GM20000 (cell line): ENCODE measurements around the gene PIAS1.

ENCODE experiments used
- DNase-seq: peaks from one replicate; pipeline ENCODE4 v3.0.0; 2012; ENCODE audit warnings: low spot score
- TF ChIP-seq, protein P1 (sequence below): IDR thresholded peaks from 2 replicates; pipeline ENCODE4 v1.5.1; 2012; ENCODE audit warnings: mild to moderate bottlenecking, control low read depth; ENCODE audit errors: extremely low read depth, missing control alignments

PIAS1 gene

DNA sequence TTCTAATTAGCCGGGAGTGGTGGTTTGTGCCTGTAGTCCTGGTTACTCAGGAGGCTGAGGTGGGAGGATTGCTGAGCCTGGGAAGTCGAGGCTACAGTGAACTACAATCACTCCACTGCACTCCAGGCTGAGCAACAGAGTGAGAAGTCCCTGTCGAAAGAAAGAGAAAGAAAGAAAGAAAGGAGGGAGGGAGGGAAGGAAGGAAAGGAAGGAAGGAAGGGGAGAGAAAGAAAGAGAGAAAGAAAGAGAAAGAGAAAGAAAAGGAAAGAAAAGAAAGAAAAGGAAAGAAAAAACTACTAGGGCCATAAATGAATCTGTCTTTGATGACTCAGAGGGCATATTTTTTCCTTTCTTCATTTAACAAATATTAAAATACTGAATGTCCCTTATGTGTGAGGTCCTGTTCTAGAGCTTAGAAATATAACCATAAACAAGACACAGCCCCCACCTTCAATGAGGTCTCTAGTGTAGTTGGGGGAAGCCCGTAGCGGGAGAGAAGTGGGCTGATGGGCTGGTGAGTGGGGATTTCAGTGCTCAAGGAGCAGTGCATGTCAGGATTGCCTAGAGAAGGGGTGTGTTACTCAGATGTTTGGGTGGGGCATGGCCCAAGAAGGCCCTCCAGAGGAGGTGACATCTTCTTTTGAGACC, 35.2 kb upstream of the PIAS1 start:
- no peak for DNase-seq
- TF ChIP-seq, protein P1, sequence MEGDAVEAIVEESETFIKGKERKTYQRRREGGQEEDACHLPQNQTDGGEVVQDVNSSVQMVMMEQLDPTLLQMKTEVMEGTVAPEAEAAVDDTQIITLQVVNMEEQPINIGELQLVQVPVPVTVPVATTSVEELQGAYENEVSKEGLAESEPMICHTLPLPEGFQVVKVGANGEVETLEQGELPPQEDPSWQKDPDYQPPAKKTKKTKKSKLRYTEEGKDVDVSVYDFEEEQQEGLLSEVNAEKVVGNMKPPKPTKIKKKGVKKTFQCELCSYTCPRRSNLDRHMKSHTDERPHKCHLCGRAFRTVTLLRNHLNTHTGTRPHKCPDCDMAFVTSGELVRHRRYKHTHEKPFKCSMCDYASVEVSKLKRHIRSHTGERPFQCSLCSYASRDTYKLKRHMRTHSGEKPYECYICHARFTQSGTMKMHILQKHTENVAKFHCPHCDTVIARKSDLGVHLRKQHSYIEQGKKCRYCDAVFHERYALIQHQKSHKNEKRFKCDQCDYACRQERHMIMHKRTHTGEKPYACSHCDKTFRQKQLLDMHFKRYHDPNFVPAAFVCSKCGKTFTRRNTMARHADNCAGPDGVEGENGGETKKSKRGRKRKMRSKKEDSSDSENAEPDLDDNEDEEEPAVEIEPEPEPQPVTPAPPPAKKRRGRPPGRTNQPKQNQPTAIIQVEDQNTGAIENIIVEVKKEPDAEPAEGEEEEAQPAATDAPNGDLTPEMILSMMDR: no peak

DNA sequence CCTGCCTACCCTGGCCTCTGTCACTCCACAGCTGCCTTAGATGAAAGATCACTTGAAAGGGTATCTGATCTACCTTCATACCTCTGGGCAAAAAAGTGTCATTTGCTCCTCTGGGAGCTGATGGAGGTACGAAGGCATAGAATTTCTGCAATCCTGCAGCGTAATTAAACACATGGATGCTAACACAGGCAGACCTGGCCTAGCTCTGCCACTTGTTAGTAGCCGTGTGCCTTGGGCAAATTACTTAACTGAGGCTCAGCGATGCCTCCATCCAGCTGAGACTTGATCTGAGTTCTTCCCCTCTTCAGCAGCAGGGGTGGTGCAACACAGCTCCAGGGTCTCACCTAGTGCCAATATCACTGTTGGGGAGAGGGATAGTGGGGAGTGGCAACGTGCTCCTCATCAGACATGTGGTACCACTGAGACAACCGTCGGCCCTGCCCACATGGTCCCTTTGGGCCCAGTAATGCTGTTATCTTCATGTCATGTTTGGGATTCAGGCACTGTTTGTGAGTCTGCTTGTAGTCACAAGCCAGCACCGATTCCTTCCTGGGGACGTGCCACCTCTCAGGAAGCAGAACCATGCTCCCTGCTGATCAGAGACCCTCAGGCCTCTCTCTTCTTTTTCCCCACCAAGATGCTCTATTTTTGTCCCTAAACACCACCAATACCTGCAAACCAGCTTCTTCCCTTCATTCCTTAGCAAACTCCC, 34.1 kb upstream of the PIAS1 start:
- TF ChIP-seq, protein P1: no peak
- no peak for DNase-seq

DNA sequence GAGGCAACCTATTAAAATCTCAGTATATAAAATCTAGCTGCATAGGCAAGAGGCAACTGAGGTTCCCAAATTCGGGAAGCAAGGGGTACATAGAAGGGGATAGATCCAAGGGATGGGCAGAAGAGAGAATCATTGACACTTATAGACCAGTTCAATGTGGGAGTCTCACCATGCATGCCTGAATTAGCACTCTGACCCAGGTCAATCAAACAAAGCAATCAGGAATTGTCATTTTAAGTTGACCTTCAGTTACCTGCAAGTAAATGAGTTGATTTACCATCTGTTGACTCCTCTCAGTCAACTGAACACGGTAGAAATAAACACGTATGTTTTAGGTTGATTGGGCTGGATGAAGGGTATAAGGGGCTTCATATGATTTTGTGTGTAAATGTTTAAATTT, 33.4 kb upstream of the PIAS1 start:
- no peak for DNase-seq

DNA sequence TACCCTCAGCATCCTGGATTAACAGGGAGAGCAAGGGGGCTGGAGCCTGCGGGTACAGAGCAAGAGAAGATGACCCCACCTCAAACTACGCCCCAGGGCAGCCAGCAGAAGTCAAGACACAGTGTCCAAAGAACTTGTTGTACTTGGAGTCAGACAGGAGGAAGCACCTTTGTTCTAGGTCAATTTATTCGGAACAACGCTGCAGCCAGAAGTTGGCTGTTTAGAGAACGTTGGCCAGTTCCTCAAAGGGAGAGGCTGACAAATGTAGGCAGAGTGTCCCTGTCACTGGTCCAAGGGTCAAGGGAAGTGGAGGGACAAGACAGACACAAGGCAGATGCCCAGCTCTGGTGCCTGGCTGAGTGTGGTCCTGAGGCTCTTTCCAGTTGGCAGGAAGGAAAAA, 32.1 kb upstream of the PIAS1 start:
- TF ChIP-seq, protein P1: no peak
- no peak for DNase-seq

More for the DNA sequence above, 33.4 kb upstream of the PIAS1 start:
- TF ChIP-seq, protein P1: no peak

DNA sequence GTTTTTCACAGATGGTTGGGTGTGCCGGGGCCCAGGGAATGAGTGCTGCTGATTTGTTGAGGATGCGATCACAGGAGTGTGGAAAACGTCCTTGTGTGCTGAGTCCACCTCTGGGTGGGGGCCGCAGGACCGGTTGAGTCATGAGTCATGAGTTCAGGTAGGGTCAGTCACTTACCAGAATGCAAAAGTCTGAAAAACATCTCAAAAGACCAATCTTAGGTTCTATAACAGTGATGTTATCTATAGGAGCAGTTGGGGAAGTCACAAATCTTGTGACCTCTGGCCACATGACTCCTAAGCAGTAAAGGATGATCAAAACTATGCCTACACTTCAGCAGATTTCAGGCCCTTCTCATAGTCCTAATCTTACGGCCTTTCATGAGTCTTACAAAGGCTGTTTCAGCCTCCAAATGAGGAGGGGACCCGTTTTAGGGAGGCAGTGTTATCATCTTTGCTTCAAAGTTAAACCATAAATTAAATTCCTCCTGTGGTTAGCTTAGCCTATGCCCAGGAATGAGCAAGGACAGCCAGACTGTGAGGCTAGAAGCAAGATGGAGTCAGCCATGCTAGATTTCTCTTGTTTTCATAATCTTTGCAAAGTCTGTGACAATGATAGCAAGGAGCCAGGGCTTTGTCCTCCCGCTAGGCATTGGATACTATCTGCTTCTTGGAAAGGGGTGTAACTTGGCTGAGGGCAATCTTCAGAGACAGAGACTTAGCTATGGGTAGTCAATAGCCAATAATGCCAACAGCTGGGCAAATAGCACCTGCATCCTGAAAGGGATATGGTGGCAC, 30.6 kb upstream of the PIAS1 start:
- TF ChIP-seq, protein P1: no peak
- DNase-seq: no peak

DNA sequence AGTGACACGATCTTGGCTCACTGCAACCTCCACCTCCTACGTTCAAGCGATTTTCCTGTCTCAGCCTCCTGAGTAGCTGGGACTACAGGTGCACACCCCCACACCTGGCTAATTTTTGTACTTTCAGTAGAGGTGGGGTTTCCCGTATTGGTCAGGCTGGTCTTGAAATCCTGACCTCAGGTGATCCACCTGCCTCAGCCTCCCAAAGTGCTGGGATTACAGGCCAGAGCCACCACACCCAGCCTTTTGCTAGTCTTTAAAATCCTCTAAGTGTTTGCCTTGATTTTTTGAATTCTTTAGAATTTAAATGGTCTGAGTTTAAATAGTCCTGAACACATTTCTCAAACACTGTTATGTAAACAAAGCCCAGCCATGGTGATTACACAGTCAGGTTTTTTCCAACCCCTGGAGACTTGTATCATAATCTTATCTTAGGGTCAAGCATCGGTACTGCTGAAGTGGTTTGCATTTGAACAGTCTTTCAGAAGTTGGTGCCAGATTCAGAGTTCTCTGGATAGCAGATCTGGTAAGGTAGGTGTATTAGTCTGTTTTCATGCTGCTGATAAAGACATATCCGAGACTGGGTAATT, 28.2 kb upstream of the PIAS1 start:
- DNase-seq: no peak
- TF ChIP-seq, protein P1: no peak
